ENCODE data around the gene DYSF. TPM values are rescaled to one million over a fixed set of nuclear protein-coding genes. Genes with fewer than 3 reads are reported as not detected.

The DYSF gene
- total RNA-seq, 2 donors from 2014 or later, result 0.77 to 1.6 TPM

- no peak for ATAC-seq (replicated peaks in 1 of 2)
- no peak overlapping the region for H3K4me3 Mint-ChIP-seq
- H3K36me3 Mint-ChIP-seq (ENCODE audit: insufficient read depth in 2 of 2), result no peaks in the 10 kb centered on the region
- H3K4me1 Mint-ChIP-seq (ENCODE audit: low read depth), result no peaks in the 10 kb centered on the region
- H3K27ac Mint-ChIP-seq, result no peak overlapping the region
- DNase-seq, result no peak
- H3K9me3 Mint-ChIP-seq, result no peaks in the 10 kb centered on the region
- peaks cover 44% of the 10 kb centered on the region for H3K27me3 Mint-ChIP-seq (ENCODE audit: low read depth)
Measured at GRCh38 chr2:71469403-71470398, 16.3 kb downstream of the DYSF start.

DNA sequence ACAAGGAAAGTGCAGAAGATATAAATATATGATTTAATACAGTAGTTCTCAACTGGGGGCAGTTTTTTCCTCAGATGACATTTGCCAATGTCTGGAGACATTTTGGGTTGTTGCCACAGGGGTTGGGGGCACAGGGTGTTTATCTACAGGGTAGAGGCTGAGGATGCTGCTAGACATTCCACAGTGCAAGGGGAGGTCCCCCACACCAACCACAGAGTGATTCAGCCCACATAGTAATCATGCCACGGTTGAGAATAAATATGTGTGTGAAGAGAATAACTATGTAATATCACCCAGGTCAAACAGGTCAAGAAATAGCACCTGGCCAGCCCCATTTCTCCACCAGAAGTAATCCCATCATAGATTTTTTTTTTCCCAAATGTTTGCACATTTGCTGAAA, 17.9 kb downstream of the DYSF start:
- H3K36me3 Mint-ChIP-seq (ENCODE audit: insufficient read depth in 2 of 2), result no peaks in the 10 kb centered on the region
- H3K9me3 Mint-ChIP-seq, result no peaks in the 10 kb centered on the region
- DNase-seq (no peak), ATAC-seq (replicated peaks in 1 of 2) (peak in 1 of 2 donors; percentile 53)
- H3K4me3 Mint-ChIP-seq, result no peak overlapping the region
- H3K27ac Mint-ChIP-seq, result no peak overlapping the region
- peaks cover 44% of the 10 kb centered on the region for H3K27me3 Mint-ChIP-seq (ENCODE audit: low read depth)
- no peaks in the 10 kb centered on the region for H3K4me1 Mint-ChIP-seq (ENCODE audit: low read depth)

GRCh38 chr2:71472019-71472418, 18.7 kb downstream of the DYSF start:
- Mint-ChIP-seq H3K27ac (no peak overlapping the region), H3K4me3 (no peak overlapping the region), H3K36me3 (ENCODE audit: insufficient read depth in 2 of 2) (no peaks in the 10 kb centered on the region), H3K27me3 (ENCODE audit: low read depth) (peaks cover 40% of the 10 kb centered on the region), H3K4me1 (ENCODE audit: low read depth) (no peaks in the 10 kb centered on the region), H3K9me3 (no peaks in the 10 kb centered on the region)
- DNase-seq, result no peak
- no peak for ATAC-seq (replicated peaks in 1 of 2)

- Mint-ChIP-seq H3K4me1 (ENCODE audit: low read depth) (no peaks in the 10 kb centered on the region), H3K36me3 (ENCODE audit: insufficient read depth in 2 of 2) (no peaks in the 10 kb centered on the region), H3K9me3 (no peaks in the 10 kb centered on the region), H3K27ac (no peak overlapping the region), H3K27me3 (ENCODE audit: low read depth) (peaks cover 25% of the 10 kb centered on the region), H3K4me3 (no peak overlapping the region)
- DNase-seq (no peak), ATAC-seq (replicated peaks in 1 of 2) (no peak)
Measured at GRCh38 chr2:71473346-71474031, 20.1 kb downstream of the DYSF start.

DNA sequence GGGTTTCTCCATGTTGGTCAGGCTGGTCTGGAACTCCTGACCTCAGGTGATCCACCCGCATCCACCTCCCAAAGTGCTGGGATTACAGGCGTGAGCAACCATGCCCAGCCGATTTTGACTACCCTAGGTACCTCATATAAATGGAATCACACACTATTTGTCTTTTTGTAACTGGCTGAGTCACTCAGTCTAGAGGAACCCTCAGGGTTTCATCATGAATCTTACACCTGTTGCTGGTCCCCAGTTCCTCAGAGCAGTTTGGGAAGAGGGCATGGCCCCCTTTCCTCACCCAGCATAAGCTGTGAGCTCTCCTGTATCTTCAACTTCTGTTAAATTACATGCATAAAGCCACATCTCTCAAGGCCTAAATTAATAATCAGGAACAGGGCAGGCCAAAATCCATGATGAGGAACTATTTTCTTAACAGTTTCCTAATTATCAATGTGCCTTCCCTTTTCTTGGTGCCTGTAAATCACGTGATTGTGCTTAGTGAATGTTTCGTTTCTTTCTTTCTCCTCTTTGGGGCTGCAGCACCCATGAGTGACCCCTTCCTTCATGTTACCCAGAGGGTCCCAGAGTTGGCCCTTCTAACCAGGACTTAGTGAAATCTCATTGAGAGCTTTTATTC, 20.9 kb downstream of the DYSF start:
- DNase-seq (no peak), ATAC-seq (replicated peaks in 1 of 2) (no peak)
- H3K4me1 Mint-ChIP-seq (ENCODE audit: low read depth), result no peaks in the 10 kb centered on the region
- H3K9me3 Mint-ChIP-seq, result no peaks in the 10 kb centered on the region
- H3K36me3 Mint-ChIP-seq (ENCODE audit: insufficient read depth in 2 of 2), result no peaks in the 10 kb centered on the region
- no peak overlapping the region for H3K4me3 Mint-ChIP-seq
- no peak overlapping the region for H3K27ac Mint-ChIP-seq
- peaks cover 18% of the 10 kb centered on the region for H3K27me3 Mint-ChIP-seq (ENCODE audit: low read depth)

GRCh38 chr2:71474744-71475397, 21.5 kb downstream of the DYSF start:
- no peaks in the 10 kb centered on the region for H3K4me1 Mint-ChIP-seq (ENCODE audit: low read depth)
- H3K9me3 Mint-ChIP-seq, result no peaks in the 10 kb centered on the region
- H3K27ac Mint-ChIP-seq, result no peak overlapping the region
- DNase-seq (no peak), ATAC-seq (replicated peaks in 1 of 2) (no peak)
- H3K36me3 Mint-ChIP-seq (ENCODE audit: insufficient read depth in 2 of 2), result no peaks in the 10 kb centered on the region
- peaks cover 17% of the 10 kb centered on the region for H3K27me3 Mint-ChIP-seq (ENCODE audit: low read depth)
- H3K4me3 Mint-ChIP-seq, result no peak overlapping the region

DNA sequence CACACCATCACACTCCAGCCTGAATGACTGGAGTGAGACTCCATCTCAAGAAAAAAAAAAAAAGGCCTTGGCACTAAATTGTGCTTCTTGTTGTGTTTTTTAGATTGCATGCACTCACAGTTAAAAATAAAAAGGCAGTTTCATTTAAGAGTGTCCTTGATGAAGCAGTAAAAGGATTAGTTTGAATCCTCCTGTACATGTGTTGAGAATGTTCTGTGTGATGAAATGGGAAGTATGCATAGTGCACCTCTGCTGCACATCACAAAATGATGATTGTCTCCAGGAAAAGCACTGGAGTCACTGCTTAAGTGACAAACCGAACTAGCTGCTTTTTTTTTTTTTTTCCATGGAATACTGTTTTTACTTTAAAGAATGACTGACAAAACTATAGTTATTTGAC, 23.1 kb downstream of the DYSF start:
- Mint-ChIP-seq H3K27me3 (ENCODE audit: low read depth) (peaks cover 17% of the 10 kb centered on the region), H3K27ac (no peak overlapping the region), H3K9me3 (no peaks in the 10 kb centered on the region), H3K4me3 (no peak overlapping the region), H3K36me3 (ENCODE audit: insufficient read depth in 2 of 2) (no peaks in the 10 kb centered on the region), H3K4me1 (ENCODE audit: low read depth) (no peaks in the 10 kb centered on the region)
- DNase-seq (no peak), ATAC-seq (replicated peaks in 1 of 2) (no peak)

DNA sequence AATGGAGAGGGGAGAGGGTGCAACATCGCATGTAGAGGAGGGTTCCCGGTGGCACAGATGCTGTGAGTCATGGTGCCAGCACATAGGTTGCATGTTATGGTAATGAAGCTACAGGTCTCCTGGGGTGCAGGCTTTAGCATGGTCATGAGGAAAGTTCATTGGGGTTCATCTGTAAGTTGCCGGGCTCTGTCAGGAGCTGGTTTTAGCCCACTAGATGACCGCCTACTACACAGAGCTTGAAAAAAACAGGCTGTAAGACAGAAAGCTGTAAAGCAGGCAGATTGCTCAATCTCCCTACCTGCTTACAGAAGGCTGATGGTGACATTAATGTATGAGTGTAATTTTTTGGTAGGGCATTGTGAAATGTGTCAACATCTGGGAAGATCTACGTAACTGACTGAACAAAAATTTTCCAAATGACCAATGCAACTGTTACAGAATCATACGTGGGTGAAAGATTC, 23.9 kb downstream of the DYSF start:
- H3K36me3 Mint-ChIP-seq (ENCODE audit: insufficient read depth in 2 of 2), result no peaks in the 10 kb centered on the region
- DNase-seq (no peak), ATAC-seq (replicated peaks in 1 of 2) (peak in 1 of 2 donors; percentile 30)
- H3K4me3 Mint-ChIP-seq, result no peak overlapping the region
- no peaks in the 10 kb centered on the region for H3K4me1 Mint-ChIP-seq (ENCODE audit: low read depth)
- peaks cover 17% of the 10 kb centered on the region for H3K27me3 Mint-ChIP-seq (ENCODE audit: low read depth)
- H3K9me3 Mint-ChIP-seq, result no peaks in the 10 kb centered on the region
- no peak overlapping the region for H3K27ac Mint-ChIP-seq

DNA sequence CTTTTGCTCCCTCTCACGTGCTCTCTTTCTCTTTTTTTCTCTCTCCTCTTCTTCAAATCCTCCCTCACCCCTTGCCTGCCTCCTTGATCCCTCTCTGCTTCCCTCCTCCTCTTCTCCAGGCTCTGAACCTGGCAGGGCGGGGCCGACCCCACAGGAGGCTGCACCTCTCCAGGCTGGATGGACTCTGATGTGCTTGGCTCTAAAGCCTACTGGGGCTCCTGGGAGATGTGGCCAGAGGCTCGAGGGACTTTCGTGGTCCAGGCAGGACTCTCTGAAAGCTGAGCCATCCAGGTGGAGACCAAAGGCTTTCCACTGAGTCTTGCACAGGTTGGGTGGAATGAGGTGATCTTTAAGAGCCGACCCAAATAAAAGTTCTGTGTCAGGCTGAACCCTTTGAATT, 25.4 kb downstream of the DYSF start:
- no peaks in the 10 kb centered on the region for H3K4me1 Mint-ChIP-seq (ENCODE audit: low read depth)
- H3K36me3 Mint-ChIP-seq (ENCODE audit: insufficient read depth in 2 of 2), result no peaks in the 10 kb centered on the region

GRCh38 chr2:71479261-71479660, 25.9 kb downstream of the DYSF start:
- no peaks in the 10 kb centered on the region for H3K4me1 Mint-ChIP-seq (ENCODE audit: low read depth)
- DNase-seq (no peak), ATAC-seq (replicated peaks in 1 of 2) (no peak)
- no peaks in the 10 kb centered on the region for H3K9me3 Mint-ChIP-seq
- no peaks in the 10 kb centered on the region for H3K36me3 Mint-ChIP-seq (ENCODE audit: insufficient read depth in 2 of 2)
- H3K27ac Mint-ChIP-seq, result no peak overlapping the region
- H3K27me3 Mint-ChIP-seq (ENCODE audit: low read depth), result peaks cover 9% of the 10 kb centered on the region
- H3K4me3 Mint-ChIP-seq, result no peak overlapping the region

More for the DNA sequence above, 25.4 kb downstream of the DYSF start:
- Mint-ChIP-seq H3K9me3 (no peaks in the 10 kb centered on the region), H3K27me3 (ENCODE audit: low read depth) (peaks cover 9% of the 10 kb centered on the region), H3K27ac (no peak overlapping the region), H3K4me3 (no peak overlapping the region)
- no peak for DNase-seq
- ATAC-seq (replicated peaks in 1 of 2), result no peak

DNA sequence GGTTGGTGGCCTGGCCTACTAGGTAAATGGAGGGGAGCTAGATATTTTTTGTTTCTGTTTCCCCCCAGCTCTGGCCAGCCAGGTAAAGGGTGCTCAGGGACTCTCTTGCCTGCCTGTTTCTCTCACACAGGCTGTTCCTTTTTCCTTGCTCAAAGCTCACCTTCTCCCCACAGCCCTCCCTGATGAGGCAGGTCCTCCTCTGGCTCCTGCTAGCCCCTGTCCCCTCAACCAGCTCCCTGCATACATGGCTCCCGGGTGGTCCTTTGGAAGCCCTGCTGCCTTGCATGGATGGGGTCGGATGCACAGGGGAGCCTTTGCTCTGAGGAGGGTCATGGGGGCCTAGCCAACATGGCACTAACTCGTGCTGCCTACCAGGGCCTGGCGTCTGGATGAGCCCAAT, 27.8 kb downstream of the DYSF start:
- ATAC-seq (replicated peaks in 1 of 2) (no peak), DNase-seq (no peak)
- no peaks in the 10 kb centered on the region for H3K4me1 Mint-ChIP-seq (ENCODE audit: low read depth)
- no peaks in the 10 kb centered on the region for H3K9me3 Mint-ChIP-seq
- no peak overlapping the region for H3K27ac Mint-ChIP-seq
- no peak overlapping the region for H3K4me3 Mint-ChIP-seq
- peaks cover 9% of the 10 kb centered on the region for H3K27me3 Mint-ChIP-seq (ENCODE audit: low read depth)
- H3K36me3 Mint-ChIP-seq (ENCODE audit: insufficient read depth in 2 of 2), result no peaks in the 10 kb centered on the region

DNA sequence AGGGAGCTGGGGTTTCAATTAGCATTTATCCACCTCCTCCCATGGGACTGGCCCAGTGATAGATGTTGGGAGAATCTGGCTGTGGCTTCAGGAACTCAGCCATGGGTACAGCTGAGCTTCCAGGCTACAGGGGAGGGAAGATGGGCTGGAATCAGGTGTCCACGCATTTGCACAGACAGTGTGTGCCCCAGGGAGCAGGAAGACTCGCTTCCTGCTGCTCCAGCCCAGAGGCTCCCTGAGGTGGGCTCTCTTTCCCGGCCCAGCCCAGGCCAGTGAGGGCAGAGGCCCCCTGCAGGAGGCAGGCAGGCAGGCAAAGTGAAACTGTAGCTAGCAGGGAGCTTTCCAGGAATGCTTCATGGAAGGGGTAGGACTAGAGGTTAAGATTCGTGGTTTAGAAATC, 28.7 kb downstream of the DYSF start:
- ATAC-seq (replicated peaks in 1 of 2), result no peak
- H3K4me3 Mint-ChIP-seq, result no peak overlapping the region
- H3K9me3 Mint-ChIP-seq, result no peaks in the 10 kb centered on the region
- no peak for DNase-seq
- H3K27ac Mint-ChIP-seq, result no peak overlapping the region
- H3K27me3 Mint-ChIP-seq (ENCODE audit: low read depth), result peaks cover 9% of the 10 kb centered on the region
- H3K4me1 Mint-ChIP-seq (ENCODE audit: low read depth), result no peaks in the 10 kb centered on the region
- H3K36me3 Mint-ChIP-seq (ENCODE audit: insufficient read depth in 2 of 2), result no peaks in the 10 kb centered on the region

- H3K27ac Mint-ChIP-seq, result no peak overlapping the region
- DNase-seq (no peak), ATAC-seq (replicated peaks in 1 of 2) (no peak)
- no peaks in the 10 kb centered on the region for H3K9me3 Mint-ChIP-seq
- no peaks in the 10 kb centered on the region for H3K36me3 Mint-ChIP-seq (ENCODE audit: insufficient read depth in 2 of 2)
- no peaks in the 10 kb centered on the region for H3K4me1 Mint-ChIP-seq (ENCODE audit: low read depth)
- peaks cover 9% of the 10 kb centered on the region for H3K27me3 Mint-ChIP-seq (ENCODE audit: low read depth)
- H3K4me3 Mint-ChIP-seq, result no peak overlapping the region
Measured at GRCh38 chr2:71483246-71483645, 29.9 kb downstream of the DYSF start.
